ENCODE results near the gene SCAP.

DNA sequence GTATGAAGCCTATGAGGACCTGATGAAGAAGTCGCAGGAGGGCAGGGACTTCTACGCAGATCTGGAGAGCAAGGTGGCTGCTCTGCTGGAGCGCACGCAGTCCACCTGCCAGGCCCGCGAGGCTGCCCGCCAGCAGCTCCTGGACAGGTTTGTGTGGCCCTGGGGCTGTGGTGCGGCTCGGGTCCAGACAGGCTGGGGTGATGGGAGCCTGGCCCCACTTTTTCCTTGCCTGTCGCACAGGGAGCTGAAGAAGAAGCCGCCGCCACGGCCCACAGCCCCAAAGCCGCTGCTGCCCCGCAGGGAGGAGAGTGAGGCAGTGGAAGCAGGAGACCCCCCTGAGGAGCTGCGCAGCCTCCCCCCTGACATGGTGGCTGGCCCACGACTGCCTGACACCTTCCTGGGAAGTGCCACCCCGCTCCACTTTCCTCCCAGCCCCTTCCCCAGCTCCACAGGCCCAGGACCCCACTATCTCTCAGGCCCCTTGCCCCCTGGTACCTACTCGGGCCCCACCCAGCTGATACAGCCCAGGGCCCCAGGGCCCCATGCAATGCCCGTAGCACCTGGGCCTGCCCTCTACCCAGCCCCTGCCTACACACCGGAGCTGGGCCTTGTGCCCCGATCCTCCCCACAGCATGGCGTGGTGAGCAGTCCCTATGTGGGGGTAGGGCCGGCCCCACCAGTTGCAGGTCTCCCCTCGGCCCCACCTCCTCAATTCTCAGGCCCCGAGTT is 65.9 kb downstream of the SCAP start:
- TF ChIP-seq ZNF214 (tag by site-specific recombination; IDR thresholded peaks at IDR 0.05; ENCODE audit: borderline replicate concordance) (no peak), ZNF677 (tag by site-specific recombination; IDR thresholded peaks at IDR 0.05) (no peak), ZNF274 (IDR thresholded peaks at IDR 0.05; ENCODE audit: low read length) (no peak), ZNF274 (tag by site-specific recombination; IDR thresholded peaks at IDR 0.05; ENCODE audit: borderline replicate concordance) (no peak), ZNF561 (tag by site-specific recombination; IDR thresholded peaks at IDR 0.05; ENCODE audit: borderline replicate concordance) (no peak), HOXA7 (CRISPR knock-in tag; IDR thresholded peaks at IDR 0.05; ENCODE audit: borderline replicate concordance) (no peak), ATF2 (tag by site-specific recombination; IDR thresholded peaks at IDR 0.05; ENCODE audit: low read depth) (no peak), ZNF24 (tag by site-specific recombination; IDR thresholded peaks at IDR 0.05) (no peak), ZNF266 (tag by site-specific recombination; IDR thresholded peaks at IDR 0.05; ENCODE audit: low read depth) (no peak), ZFP3 (tag by site-specific recombination; IDR thresholded peaks at IDR 0.05; ENCODE audit: low read depth) (no peak), MYNN (tag by site-specific recombination; IDR thresholded peaks at IDR 0.05; ENCODE audit: borderline replicate concordance) (no peak), KLF10 (tag by site-specific recombination; IDR thresholded peaks at IDR 0.05) (no peak), KLF9 (tag by site-specific recombination; IDR thresholded peaks at IDR 0.05; ENCODE audit: low read depth) (no peak)
- TF ChIP-seq, protein P1, sequence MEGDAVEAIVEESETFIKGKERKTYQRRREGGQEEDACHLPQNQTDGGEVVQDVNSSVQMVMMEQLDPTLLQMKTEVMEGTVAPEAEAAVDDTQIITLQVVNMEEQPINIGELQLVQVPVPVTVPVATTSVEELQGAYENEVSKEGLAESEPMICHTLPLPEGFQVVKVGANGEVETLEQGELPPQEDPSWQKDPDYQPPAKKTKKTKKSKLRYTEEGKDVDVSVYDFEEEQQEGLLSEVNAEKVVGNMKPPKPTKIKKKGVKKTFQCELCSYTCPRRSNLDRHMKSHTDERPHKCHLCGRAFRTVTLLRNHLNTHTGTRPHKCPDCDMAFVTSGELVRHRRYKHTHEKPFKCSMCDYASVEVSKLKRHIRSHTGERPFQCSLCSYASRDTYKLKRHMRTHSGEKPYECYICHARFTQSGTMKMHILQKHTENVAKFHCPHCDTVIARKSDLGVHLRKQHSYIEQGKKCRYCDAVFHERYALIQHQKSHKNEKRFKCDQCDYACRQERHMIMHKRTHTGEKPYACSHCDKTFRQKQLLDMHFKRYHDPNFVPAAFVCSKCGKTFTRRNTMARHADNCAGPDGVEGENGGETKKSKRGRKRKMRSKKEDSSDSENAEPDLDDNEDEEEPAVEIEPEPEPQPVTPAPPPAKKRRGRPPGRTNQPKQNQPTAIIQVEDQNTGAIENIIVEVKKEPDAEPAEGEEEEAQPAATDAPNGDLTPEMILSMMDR (tag by site-specific recombination; IDR thresholded peaks at IDR 0.05): no peak

All from HEK293 (cell line).